ENCODE data around the gene DLG2.

Gene DLG2

GRCh38 chr11:84722583-84723108, 904.5 kb downstream of the DLG2 start:
- TF ChIP-seq, protein P1, sequence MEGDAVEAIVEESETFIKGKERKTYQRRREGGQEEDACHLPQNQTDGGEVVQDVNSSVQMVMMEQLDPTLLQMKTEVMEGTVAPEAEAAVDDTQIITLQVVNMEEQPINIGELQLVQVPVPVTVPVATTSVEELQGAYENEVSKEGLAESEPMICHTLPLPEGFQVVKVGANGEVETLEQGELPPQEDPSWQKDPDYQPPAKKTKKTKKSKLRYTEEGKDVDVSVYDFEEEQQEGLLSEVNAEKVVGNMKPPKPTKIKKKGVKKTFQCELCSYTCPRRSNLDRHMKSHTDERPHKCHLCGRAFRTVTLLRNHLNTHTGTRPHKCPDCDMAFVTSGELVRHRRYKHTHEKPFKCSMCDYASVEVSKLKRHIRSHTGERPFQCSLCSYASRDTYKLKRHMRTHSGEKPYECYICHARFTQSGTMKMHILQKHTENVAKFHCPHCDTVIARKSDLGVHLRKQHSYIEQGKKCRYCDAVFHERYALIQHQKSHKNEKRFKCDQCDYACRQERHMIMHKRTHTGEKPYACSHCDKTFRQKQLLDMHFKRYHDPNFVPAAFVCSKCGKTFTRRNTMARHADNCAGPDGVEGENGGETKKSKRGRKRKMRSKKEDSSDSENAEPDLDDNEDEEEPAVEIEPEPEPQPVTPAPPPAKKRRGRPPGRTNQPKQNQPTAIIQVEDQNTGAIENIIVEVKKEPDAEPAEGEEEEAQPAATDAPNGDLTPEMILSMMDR (IDR thresholded peaks at IDR 0.05; ENCODE audit: low read depth, low read length, missing control alignments): no peak
- H3K4me3 ChIP-seq (ENCODE audit: low read depth, low read length): no peak overlapping the region
- DNase-seq (ENCODE audit: low read depth): no peak

DNA sequence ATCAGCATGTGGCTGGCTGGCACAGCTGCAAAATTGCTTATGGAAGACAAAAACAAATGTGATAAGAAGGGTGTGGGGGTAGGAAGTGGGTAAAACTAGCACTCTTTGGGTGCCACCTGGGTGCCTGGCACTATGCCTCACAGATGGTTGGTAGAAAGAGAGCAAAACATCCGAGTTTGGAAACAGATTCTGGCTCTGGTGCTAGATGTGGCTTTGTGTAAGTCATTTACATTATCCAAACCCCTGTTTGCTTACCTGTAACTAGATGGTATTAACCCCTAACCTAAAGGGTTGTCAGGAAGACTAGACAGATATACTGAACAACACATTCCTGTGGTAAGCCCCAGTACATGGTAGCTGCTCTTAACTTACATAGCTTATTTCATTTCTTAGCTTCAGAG, 905.6 kb downstream of the DLG2 start:
- no peak for DNase-seq (ENCODE audit: low read depth)
- TF ChIP-seq, protein P1 (IDR thresholded peaks at IDR 0.05; ENCODE audit: low read depth, low read length, missing control alignments): no peak
- H3K4me3 ChIP-seq (ENCODE audit: low read depth, low read length): no peak overlapping the region

- no peak overlapping the region for H3K4me3 ChIP-seq (ENCODE audit: low read depth, low read length)
- DNase-seq (ENCODE audit: low read depth): no peak
- TF ChIP-seq, protein P1 (IDR thresholded peaks at IDR 0.05; ENCODE audit: low read depth, low read length, missing control alignments): no peak
Observed at GRCh38 chr11:84720706-84721402, 906.3 kb downstream of the DLG2 start.

- DNase-seq (ENCODE audit: low read depth): no peak
- no peak overlapping the region for H3K4me3 ChIP-seq (ENCODE audit: low read depth, low read length)
- TF ChIP-seq, protein P1 (IDR thresholded peaks at IDR 0.05; ENCODE audit: low read depth, low read length, missing control alignments): no peak
Observed at GRCh38 chr11:84719935-84720577, 907.1 kb downstream of the DLG2 start.

GRCh38 chr11:84714316-84714780, 912.8 kb downstream of the DLG2 start:
- no peak overlapping the region for H3K4me3 ChIP-seq (ENCODE audit: low read depth, low read length)
- TF ChIP-seq, protein P1 (IDR thresholded peaks at IDR 0.05; ENCODE audit: low read depth, low read length, missing control alignments): peak; percentile 35
- DNase-seq (ENCODE audit: low read depth): no peak

DNA sequence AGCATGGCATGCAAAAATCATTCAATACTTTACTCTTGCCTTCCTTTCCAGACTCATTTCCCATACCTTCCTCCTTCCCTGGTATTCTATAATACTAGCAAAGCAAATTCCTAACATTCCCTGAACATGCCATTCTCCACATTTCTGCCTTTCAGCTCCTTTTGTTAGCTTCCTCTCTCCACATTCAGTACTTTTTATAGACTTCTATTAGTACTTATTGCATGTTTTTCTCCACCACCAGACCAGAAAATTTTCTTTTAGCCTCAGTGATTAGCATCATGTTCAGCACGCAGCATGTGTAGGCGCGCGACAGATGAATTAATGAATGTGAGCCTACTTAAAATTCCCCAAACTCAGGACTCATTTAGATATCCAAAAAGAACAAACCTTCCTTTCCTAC, 935.3 kb downstream of the DLG2 start:
- H3K4me3 ChIP-seq (ENCODE audit: low read depth, low read length): no peak overlapping the region
- DNase-seq (ENCODE audit: low read depth): no peak
- TF ChIP-seq, protein P1 (IDR thresholded peaks at IDR 0.05; ENCODE audit: low read depth, low read length, missing control alignments): no peak

Measured in GM12864 (cell line).